ENCODE data around the gene AK1. TPM values are rescaled to one million over a fixed set of nuclear protein-coding genes. Genes with fewer than 3 reads are reported as not detected.
A peak's percentile ranks its signal among the peaks of the same experiment; 100 is the strongest.

AK1 gene
- total and polyA plus RNA-seq, 9 of the 15 experiments (the other 6 are each of a cell fraction or from before 2014, with no cell fraction given), result 10.1 to 71.8 (median 39.0) TPM

- TF ChIP-seq EP400 (IDR thresholded peaks at IDR 0.05), result no peak; the same call in 1 of the 2 replicates
- TF ChIP-seq CCAR2 (IDR thresholded peaks at IDR 0.05; ENCODE audit: low read depth, low read length), result no peak
- TF ChIP-seq NR2C2 (CRISPR knock-in tag; IDR thresholded peaks at IDR 0.05), result no peak
- no peak for TF ChIP-seq NR2C2 (tag; IDR thresholded peaks at IDR 0.05)
- no peak for TF ChIP-seq KLF16 (IDR thresholded peaks at IDR 0.05)
- TF ChIP-seq LCOR (CRISPR knock-in tag; IDR thresholded peaks at IDR 0.05), result no peak
- TF ChIP-seq IFI16 (CRISPR knock-in tag; IDR thresholded peaks at IDR 0.05), result no peak
- TF ChIP-seq ETS2 (tag; IDR thresholded peaks at IDR 0.05; ENCODE audit: borderline replicate concordance, poor library complexity, severe bottlenecking), result no peak
- no peak for TF ChIP-seq ESRRA (IDR thresholded peaks at IDR 0.05; ENCODE audit: borderline replicate concordance, low read depth)
- TF ChIP-seq MITF (IDR thresholded peaks at IDR 0.05), result no peak
- TF ChIP-seq ZNF79 (CRISPR knock-in tag; IDR thresholded peaks at IDR 0.05; ENCODE audit: low read depth), result no peak
- TF ChIP-seq ZFPM2 (CRISPR knock-in tag; IDR thresholded peaks at IDR 0.05), result no peak
- no peak for TF ChIP-seq HMG20A (CRISPR knock-in tag; conservative IDR thresholded peaks at IDR 0.05)
- TF ChIP-seq E2F3 (CRISPR knock-in tag; IDR thresholded peaks at IDR 0.05), result no peak
- TF ChIP-seq ZNF778 (CRISPR knock-in tag; IDR thresholded peaks at IDR 0.05), result no peak
- no peak for TF ChIP-seq HDGF (IDR thresholded peaks at IDR 0.05)
- TF ChIP-seq CBX5 (IDR thresholded peaks at IDR 0.05; ENCODE audit: borderline replicate concordance, low read depth), result 0 out of 2 replicates have a peak, but pooled peaks have one; percentile 21
- TF ChIP-seq GATAD2A (IDR thresholded peaks at IDR 0.05), result peak; percentile 70; the same call in 1 of the 2 replicates
- TF ChIP-seq HNRNPLL (IDR thresholded peaks at IDR 0.05; ENCODE audit: low read depth, low read length, poor library complexity, severe bottlenecking), result no peak
- TF ChIP-seq STAT6 (CRISPR knock-in tag; IDR thresholded peaks at IDR 0.05), result no peak
- no peak for TF ChIP-seq JUN (IDR thresholded peaks at IDR 0.05; ENCODE audit: borderline replicate concordance, low read depth, low read length)
- peak; percentile 51; the same call in 1 of the 2 replicates for TF ChIP-seq JUN (CRISPR knock-in tag; IDR thresholded peaks at IDR 0.05; ENCODE audit: borderline replicate concordance)
- no peak for TF ChIP-seq SREBF1 (IDR thresholded peaks at IDR 0.05; ENCODE audit: borderline replicate concordance, low read depth, low read length)
- TF ChIP-seq GABPB2 (CRISPR knock-in tag; conservative IDR thresholded peaks at IDR 0.05), result no peak
- TF ChIP-seq PRPF4 (IDR thresholded peaks at IDR 0.05; ENCODE audit: insufficient read depth, low read depth, low read length, poor library complexity, severe bottlenecking), result no peak
- TF ChIP-seq ZC3H11A (IDR thresholded peaks at IDR 0.05; ENCODE audit: low read depth, low read length), result no peak
- TF ChIP-seq ILK (tag; IDR thresholded peaks at IDR 0.05; ENCODE audit: borderline replicate concordance, low read depth), result no peak
- TF ChIP-seq L3MBTL2 (IDR thresholded peaks at IDR 0.05), result no peak
- TF ChIP-seq HDAC2 (IDR thresholded peaks at IDR 0.05), result peak; percentile 89
These were observed 21.1 kb upstream of the AK1 start (continued) for GRCh38 chr9:127898433-127899127.
